Gastroesophageal sphincter (tissue), 3 donors: Measurements from ENCODE around the gene INTS15.

ENCODE experiments used
- CTCF ChIP-seq, 4 experiments: fragments of 200-600 bp in 2 of 4; fragments of 450-650 bp in 2 of 4; sonication (generic) in 1 of 4; IDR thresholded peaks; one replicate each; pipeline ENCODE4 v1.5.1; 2017 to 2019; ENCODE audit warnings: antibody characterized with exemption in 4 of 4, mild to moderate bottlenecking in 2 of 4, moderate library complexity in 2 of 4
- POLR2A ChIP-seq, 2 donors: fragments of 450-650 bp; IDR thresholded peaks; one replicate each; pipeline ENCODE4 v1.6.1; 2017; ENCODE audit warnings: antibody characterized with exemption in 2 of 2, mild to moderate bottlenecking in 2 of 2, moderate library complexity in 1 of 2
- POLR2AphosphoS5 ChIP-seq: sonication (generic); formaldehyde crosslinking; IDR thresholded peaks from one replicate; pipeline ENCODE4 v1.6.1; 2017; ENCODE audit warnings: antibody characterized with exemption

- no peak for TF ChIP-seq POLR2AphosphoS5
- no peak for TF ChIP-seq POLR2A (IDR thresholded peaks at IDR 0.05)
- TF ChIP-seq CTCF (IDR thresholded peaks at IDR 0.05), result no peak
These were observed 25.7 kb upstream of the INTS15 start for GRCh38 chr7:6563936-6564770.
